Measurements from ENCODE around the gene ZNF200.
A peak's percentile ranks its signal among the peaks of the same experiment; 100 is the strongest.
"Not testable (repeated sequence)": the region's sequence is repeated elsewhere in the genome, so short reads cannot be mapped to it uniquely, and the experiment has no call there.

Gene ZNF200

GRCh38 chr16:3234857-3235561 is at the start of gene ZNF200:
TSS of gene ZNF200 (minus strand) at chr16:3235158. CDS start at chr16:3233755, 1,403 bp downstream.
- peak; percentile 83 to 85 for DNase-seq (ENCODE audit: low read depth in 2 of 2)

GRCh38 chr16:3283543-3284447 is 48.8 kb upstream of the ZNF200 start:
- no peak for DNase-seq (ENCODE audit: low read depth in 2 of 2)

GRCh38 chr16:3282730-3283542 is 48.0 kb upstream of the ZNF200 start, which contains the start of gene ZNF263:
TSS of gene ZNF263 (plus strand) at chr16:3283491. CDS start at chr16:3283819, 328 bp downstream.
- DNase-seq (ENCODE audit: low read depth in 2 of 2): peak; percentile 77 to 78

- no peak for DNase-seq (ENCODE audit: low read depth in 2 of 2)
Observed at GRCh38 chr16:3282103-3282729, 47.3 kb upstream of the ZNF200 start.

- DNase-seq (ENCODE audit: low read depth in 2 of 2): no peak
Observed at GRCh38 chr16:3281222-3281820, 46.4 kb upstream of the ZNF200 start.

GRCh38 chr16:3276679-3277078 is 41.7 kb upstream of the ZNF200 start:
- no peak for DNase-seq (ENCODE audit: low read depth in 2 of 2)

- no peak for DNase-seq (ENCODE audit: low read depth in 2 of 2)
Observed at GRCh38 chr16:3274947-3275346, 40.0 kb upstream of the ZNF200 start.

GRCh38 chr16:3274490-3274889 is 39.5 kb upstream of the ZNF200 start:
- no peak for DNase-seq (ENCODE audit: low read depth in 2 of 2)

GRCh38 chr16:3271281-3271680 is 36.3 kb upstream of the ZNF200 start:
- not testable (repeated sequence) for DNase-seq (ENCODE audit: low read depth in 2 of 2)

- DNase-seq (ENCODE audit: low read depth in 2 of 2): not testable (repeated sequence)
Observed at GRCh38 chr16:3270718-3271117, 35.8 kb upstream of the ZNF200 start.

GRCh38 chr16:3268294-3268693 is 33.3 kb upstream of the ZNF200 start:
- DNase-seq (ENCODE audit: low read depth in 2 of 2): no peak

- no peak for DNase-seq (ENCODE audit: low read depth in 2 of 2)
Observed at GRCh38 chr16:3266873-3267537, 32.0 kb upstream of the ZNF200 start.

- DNase-seq (ENCODE audit: low read depth in 2 of 2): peak; percentile 84 to 94
Observed at GRCh38 chr16:3264137-3265036, 29.4 kb upstream of the ZNF200 start.

- DNase-seq (ENCODE audit: low read depth in 2 of 2): no peak
Observed at GRCh38 chr16:3262517-3262916, 27.6 kb upstream of the ZNF200 start.

- no peak for DNase-seq (ENCODE audit: low read depth in 2 of 2)
Observed at GRCh38 chr16:3259836-3260235, 24.9 kb upstream of the ZNF200 start.

- no peak for DNase-seq (ENCODE audit: low read depth in 2 of 2)
Observed at GRCh38 chr16:3256866-3257465, 22.0 kb upstream of the ZNF200 start.

- DNase-seq (ENCODE audit: low read depth in 2 of 2): no peak
Observed at GRCh38 chr16:3256146-3256865, 21.3 kb upstream of the ZNF200 start, which contains the start of gene MEFV. TSS of gene MEFV (minus strand) at chr16:3256633. CDS start at chr16:3256587, 46 bp downstream.

- DNase-seq (ENCODE audit: low read depth in 2 of 2): no peak
Observed at GRCh38 chr16:3254309-3254708, 19.4 kb upstream of the ZNF200 start.

Measured in stimulated activated CD8-positive, alpha-beta memory T cell treated with anti-CD3 and anti-CD28 coated beads, Interleukin-7, amount 100 ng/mL, for 1 hour (primary cell).